ENCODE data around the gene RPS2. TPM values are rescaled to one million over a fixed set of nuclear protein-coding genes. Genes with fewer than 3 reads are reported as not detected.
A peak's percentile ranks its signal among the peaks of the same experiment; 100 is the strongest.
"Not testable (repeated sequence)": the region's sequence is repeated elsewhere in the genome, so short reads cannot be mapped to it uniquely, and the experiment has no call there.

RPS2 gene
- total RNA-seq, 1 experiment from 2014 or later: 2,950 TPM

DNA sequence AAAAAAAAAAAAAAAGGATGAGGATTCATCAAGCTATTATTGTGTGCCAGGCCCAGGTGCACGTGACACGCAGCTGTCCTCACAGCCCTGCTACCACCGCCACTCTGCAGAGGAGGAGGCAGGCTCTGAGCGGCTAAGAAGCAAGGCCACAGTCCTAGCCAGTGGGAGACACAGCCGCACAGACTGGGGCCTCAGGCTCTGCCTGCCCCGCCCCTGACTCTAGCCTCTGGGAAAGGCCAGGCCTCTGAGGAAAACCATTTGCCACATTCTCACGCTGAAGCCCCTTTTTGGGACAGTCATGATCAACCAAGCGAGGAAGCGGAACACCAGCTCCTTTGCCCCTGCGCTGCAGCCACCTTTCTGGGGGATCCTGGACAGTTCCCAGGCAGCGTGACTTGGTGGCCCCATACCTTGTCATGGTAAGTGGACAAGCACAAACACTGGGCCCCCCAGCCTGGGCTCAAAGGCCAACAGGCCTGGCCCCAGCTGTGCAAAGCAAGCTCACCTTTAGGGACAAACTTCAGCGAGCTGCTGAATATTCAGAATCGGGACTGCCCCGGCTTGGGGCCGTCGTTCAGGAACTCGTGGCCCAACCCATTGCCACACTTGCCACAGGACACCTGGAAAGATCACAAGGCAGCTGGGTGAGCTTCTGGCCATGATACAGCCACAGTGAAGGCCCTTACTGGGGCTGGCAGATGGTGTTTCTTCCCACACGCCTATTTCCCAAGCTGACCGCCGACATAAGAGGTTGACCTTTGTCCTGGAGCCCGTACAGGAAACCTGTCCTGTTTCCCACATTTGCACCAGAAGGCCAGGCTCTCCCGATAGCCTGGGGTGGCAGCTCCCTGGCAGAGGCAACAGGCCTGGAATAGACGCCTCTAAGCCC lies 24.1 kb downstream of the RPS2 start:
- H3K27me3 Mint-ChIP-seq (ENCODE audit: unreplicated experiment): no peaks in the 10 kb centered on the region
- H3K4me1 Mint-ChIP-seq (ENCODE audit: low read depth, unreplicated experiment): peaks cover 8% of the 10 kb centered on the region
- no peak overlapping the region for H3K27ac Mint-ChIP-seq (ENCODE audit: unreplicated experiment)
- H3K4me3 Mint-ChIP-seq (ENCODE audit: low read depth, unreplicated experiment): no peak overlapping the region
- no TSS peak for BruUV-seq (replicated peaks)
- intact Hi-C loops (cut with micrococcal nuclease; ENCODE audit: unreplicated experiment): no loop called here
- H3K9me3 Mint-ChIP-seq (ENCODE audit: low read depth, unreplicated experiment): no peaks in the 10 kb centered on the region
- H3K36me3 Mint-ChIP-seq (ENCODE audit: insufficient read depth, unreplicated experiment): peaks cover 35% of the 10 kb centered on the region
- no peak for DNase-seq
- CTCF ChIA-PET: interaction anchor here (0.6 to 0.7 kb wide), 3 partner anchors 66 to 113 kb away, joined by 3 to 5 read pairs (median 4); partner anchors contain the start of gene FAHD1
- TF ChIP-seq, protein P1, sequence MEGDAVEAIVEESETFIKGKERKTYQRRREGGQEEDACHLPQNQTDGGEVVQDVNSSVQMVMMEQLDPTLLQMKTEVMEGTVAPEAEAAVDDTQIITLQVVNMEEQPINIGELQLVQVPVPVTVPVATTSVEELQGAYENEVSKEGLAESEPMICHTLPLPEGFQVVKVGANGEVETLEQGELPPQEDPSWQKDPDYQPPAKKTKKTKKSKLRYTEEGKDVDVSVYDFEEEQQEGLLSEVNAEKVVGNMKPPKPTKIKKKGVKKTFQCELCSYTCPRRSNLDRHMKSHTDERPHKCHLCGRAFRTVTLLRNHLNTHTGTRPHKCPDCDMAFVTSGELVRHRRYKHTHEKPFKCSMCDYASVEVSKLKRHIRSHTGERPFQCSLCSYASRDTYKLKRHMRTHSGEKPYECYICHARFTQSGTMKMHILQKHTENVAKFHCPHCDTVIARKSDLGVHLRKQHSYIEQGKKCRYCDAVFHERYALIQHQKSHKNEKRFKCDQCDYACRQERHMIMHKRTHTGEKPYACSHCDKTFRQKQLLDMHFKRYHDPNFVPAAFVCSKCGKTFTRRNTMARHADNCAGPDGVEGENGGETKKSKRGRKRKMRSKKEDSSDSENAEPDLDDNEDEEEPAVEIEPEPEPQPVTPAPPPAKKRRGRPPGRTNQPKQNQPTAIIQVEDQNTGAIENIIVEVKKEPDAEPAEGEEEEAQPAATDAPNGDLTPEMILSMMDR (IDR thresholded peaks at IDR 0.05; ENCODE audit: unreplicated experiment): no peak

DNA sequence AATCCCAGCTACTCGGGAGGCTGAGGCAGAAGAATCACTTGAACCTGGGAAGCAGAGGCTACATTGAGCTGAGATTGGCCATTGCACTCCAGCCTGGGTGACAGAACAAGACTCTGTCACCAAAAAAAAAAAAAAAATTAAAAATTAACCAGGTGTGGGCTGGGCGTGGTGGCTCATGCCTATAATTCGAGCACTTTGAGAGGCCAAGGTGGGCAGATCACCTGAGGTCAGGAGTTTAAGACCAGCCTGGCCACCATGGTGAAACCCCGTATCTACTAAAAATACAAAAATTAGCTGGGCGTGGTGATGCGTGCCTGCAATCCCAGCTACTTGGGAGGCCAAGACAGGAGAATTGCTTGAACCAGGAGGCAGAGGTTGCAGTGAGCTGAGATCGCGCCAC lies 24.8 kb downstream of the RPS2 start:
- H3K9me3 Mint-ChIP-seq (ENCODE audit: low read depth, unreplicated experiment); DNase-seq; intact Hi-C loops (cut with micrococcal nuclease; ENCODE audit: unreplicated experiment); H3K4me3 Mint-ChIP-seq (ENCODE audit: low read depth, unreplicated experiment); H3K27me3 Mint-ChIP-seq (ENCODE audit: unreplicated experiment); H3K27ac Mint-ChIP-seq (ENCODE audit: unreplicated experiment); H3K4me1 Mint-ChIP-seq (ENCODE audit: low read depth, unreplicated experiment); BruUV-seq (replicated peaks): not testable (repeated sequence)
- H3K36me3 Mint-ChIP-seq (ENCODE audit: insufficient read depth, unreplicated experiment): peaks cover 35% of the 10 kb centered on the region
- CTCF ChIA-PET: interaction anchor here (0.6 to 0.7 kb wide), 3 partner anchors 66 to 113 kb away, joined by 3 to 5 read pairs (median 4); partner anchors contain the start of gene FAHD1

DNA sequence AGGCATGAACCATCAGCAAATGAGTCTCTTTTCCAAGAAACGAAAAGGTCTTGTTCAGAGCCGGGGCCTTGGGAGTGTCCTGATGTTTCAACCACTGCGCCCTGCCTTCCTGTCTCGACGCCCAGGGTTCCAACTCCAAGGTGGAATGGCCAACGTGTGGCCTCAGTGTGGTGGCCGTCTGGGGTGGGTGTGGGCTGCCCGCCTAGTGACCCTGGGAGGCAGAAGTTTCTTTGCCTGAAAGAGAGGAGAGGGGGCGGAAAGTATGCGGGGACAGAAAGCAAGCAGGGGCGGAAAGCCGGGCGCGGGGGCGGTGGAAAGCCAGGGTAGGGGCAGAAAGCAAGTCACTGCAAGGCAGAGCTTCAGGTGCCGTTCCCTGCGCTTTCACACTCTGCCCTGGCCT lies 25.7 kb downstream of the RPS2 start:
- DNase-seq: no peak
- Mint-ChIP-seq H3K4me1 (ENCODE audit: low read depth, unreplicated experiment) (peaks cover 8% of the 10 kb centered on the region), H3K27ac (ENCODE audit: unreplicated experiment) (no peak overlapping the region), H3K4me3 (ENCODE audit: low read depth, unreplicated experiment) (no peak overlapping the region), H3K27me3 (ENCODE audit: unreplicated experiment) (no peaks in the 10 kb centered on the region), H3K9me3 (ENCODE audit: low read depth, unreplicated experiment) (no peaks in the 10 kb centered on the region), H3K36me3 (ENCODE audit: insufficient read depth, unreplicated experiment) (peaks cover 28% of the 10 kb centered on the region)
- CTCF ChIA-PET: no interaction called here
- no TSS peak for BruUV-seq (replicated peaks)
- TF ChIP-seq, protein P1 (IDR thresholded peaks at IDR 0.05; ENCODE audit: unreplicated experiment): no peak
- intact Hi-C loops (cut with micrococcal nuclease; ENCODE audit: unreplicated experiment): no loop called here

DNA sequence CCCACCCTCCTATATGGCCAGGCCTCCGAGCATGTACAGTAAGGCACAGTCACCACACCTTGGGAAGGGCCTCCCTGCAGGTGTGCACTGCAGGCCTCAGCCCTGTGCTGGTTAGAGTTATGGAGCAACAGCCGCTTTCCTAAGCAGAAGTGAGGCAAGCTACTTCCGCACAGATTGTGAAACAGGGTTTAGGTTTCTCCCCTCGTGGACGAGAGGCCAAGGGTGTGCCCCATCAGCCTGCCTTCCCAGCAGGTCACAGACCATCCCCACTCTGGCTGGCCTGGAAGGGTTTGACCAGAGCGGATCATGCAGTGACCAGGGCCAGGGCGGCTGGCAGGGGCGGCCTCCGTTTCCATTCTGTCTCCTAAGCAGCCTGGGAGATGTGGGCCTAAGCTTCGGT lies 26.3 kb downstream of the RPS2 start:
- TF ChIP-seq, protein P1 (IDR thresholded peaks at IDR 0.05; ENCODE audit: unreplicated experiment): no peak
- no TSS peak for BruUV-seq (replicated peaks)
- H3K4me3 Mint-ChIP-seq (ENCODE audit: low read depth, unreplicated experiment): no peak overlapping the region
- H3K4me1 Mint-ChIP-seq (ENCODE audit: low read depth, unreplicated experiment): peaks cover 8% of the 10 kb centered on the region
- no peaks in the 10 kb centered on the region for H3K27me3 Mint-ChIP-seq (ENCODE audit: unreplicated experiment)
- no peak overlapping the region for H3K27ac Mint-ChIP-seq (ENCODE audit: unreplicated experiment)
- CTCF ChIA-PET: no interaction called here
- no peak for DNase-seq
- no peaks in the 10 kb centered on the region for H3K9me3 Mint-ChIP-seq (ENCODE audit: low read depth, unreplicated experiment)
- H3K36me3 Mint-ChIP-seq (ENCODE audit: insufficient read depth, unreplicated experiment): peaks cover 23% of the 10 kb centered on the region
- intact Hi-C loops (cut with micrococcal nuclease; ENCODE audit: unreplicated experiment): no loop called here

DNA sequence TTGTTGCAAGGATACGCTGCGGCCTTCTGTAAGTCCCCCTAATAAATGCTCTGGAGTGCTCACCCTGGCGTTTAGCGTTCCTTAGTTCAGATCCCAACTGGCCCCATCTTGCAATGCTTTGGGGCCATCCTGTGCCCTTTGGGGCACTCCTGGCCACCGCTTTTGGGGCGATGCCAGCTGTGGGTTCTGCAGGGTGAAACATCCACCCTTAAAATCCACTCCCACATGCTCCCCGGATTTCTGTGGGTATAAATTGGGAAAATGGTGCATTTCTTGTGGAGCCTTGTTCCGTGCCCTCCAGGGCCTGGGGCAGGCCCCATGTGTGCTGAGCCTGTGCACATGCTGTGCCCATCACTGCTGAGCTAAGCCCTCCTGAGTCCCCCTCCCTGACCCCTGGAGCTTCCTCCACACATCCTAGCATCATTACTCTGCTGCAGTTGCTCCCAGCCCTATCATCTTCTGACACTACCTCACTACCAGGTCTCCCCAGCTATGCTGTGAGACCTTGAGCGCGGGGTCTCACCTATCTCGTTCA lies 27.6 kb downstream of the RPS2 start:
- Mint-ChIP-seq H3K36me3 (ENCODE audit: insufficient read depth, unreplicated experiment) (peaks cover 10% of the 10 kb centered on the region), H3K4me3 (ENCODE audit: low read depth, unreplicated experiment) (no peak overlapping the region), H3K9me3 (ENCODE audit: low read depth, unreplicated experiment) (no peaks in the 10 kb centered on the region), H3K4me1 (ENCODE audit: low read depth, unreplicated experiment) (peaks cover 8% of the 10 kb centered on the region), H3K27ac (ENCODE audit: unreplicated experiment) (peak overlapping the region; percentile 27), H3K27me3 (ENCODE audit: unreplicated experiment) (no peaks in the 10 kb centered on the region)
- intact Hi-C loops (cut with micrococcal nuclease; ENCODE audit: unreplicated experiment): no loop called here
- CTCF ChIA-PET: no interaction called here
- no peak for DNase-seq
- TF ChIP-seq, protein P1 (IDR thresholded peaks at IDR 0.05; ENCODE audit: unreplicated experiment): no peak
- BruUV-seq (replicated peaks): no TSS peak

Data from Calu3 (cell line).